Stimulated activated naive CD8-positive, alpha-beta T cell treated with anti-CD3 and anti-CD28 coated beads, Interleukin-15, amount 100 ng/mL, for 72 hours (primary cell): ENCODE results near the gene FAM193B.

Experiments
- ATAC-seq: fragments of 150-1000 bp; cut with Tn5 transposase; 2 replicates; pipeline ENCODE4 v1.10.0; 2021; ENCODE audit warnings: mild to moderate bottlenecking, moderate library complexity
- DNase-seq, 2 donors: peaks; one replicate each; pipeline ENCODE4 v3.0.0; 2021 to 2022
- H3K27ac Mint-ChIP-seq, 2 donors: one replicate each; pipeline ENCODE4 v1.8.0; 2022; ENCODE audit warnings: mild to moderate bottlenecking in 2 of 2, mixed read lengths in 2 of 2, moderate library complexity in 2 of 2
- H3K27me3 Mint-ChIP-seq: one replicate; pipeline ENCODE4 v1.8.0; 2022; ENCODE audit warnings: mixed read lengths
- H3K4me1 Mint-ChIP-seq: one replicate; pipeline ENCODE4 v1.8.0; 2022; ENCODE audit warnings: mild to moderate bottlenecking, mixed read lengths
- H3K4me3 Mint-ChIP-seq, 2 donors: one replicate each; pipeline ENCODE4 v1.8.0; 2022; ENCODE audit warnings: mild to moderate bottlenecking in 2 of 2, mixed read lengths in 2 of 2, moderate library complexity in 1 of 2
- H3K9me3 Mint-ChIP-seq, 2 donors: one replicate each; pipeline ENCODE4 v1.8.0; 2022; ENCODE audit warnings: mixed read lengths in 2 of 2

The FAM193B gene

DNA sequence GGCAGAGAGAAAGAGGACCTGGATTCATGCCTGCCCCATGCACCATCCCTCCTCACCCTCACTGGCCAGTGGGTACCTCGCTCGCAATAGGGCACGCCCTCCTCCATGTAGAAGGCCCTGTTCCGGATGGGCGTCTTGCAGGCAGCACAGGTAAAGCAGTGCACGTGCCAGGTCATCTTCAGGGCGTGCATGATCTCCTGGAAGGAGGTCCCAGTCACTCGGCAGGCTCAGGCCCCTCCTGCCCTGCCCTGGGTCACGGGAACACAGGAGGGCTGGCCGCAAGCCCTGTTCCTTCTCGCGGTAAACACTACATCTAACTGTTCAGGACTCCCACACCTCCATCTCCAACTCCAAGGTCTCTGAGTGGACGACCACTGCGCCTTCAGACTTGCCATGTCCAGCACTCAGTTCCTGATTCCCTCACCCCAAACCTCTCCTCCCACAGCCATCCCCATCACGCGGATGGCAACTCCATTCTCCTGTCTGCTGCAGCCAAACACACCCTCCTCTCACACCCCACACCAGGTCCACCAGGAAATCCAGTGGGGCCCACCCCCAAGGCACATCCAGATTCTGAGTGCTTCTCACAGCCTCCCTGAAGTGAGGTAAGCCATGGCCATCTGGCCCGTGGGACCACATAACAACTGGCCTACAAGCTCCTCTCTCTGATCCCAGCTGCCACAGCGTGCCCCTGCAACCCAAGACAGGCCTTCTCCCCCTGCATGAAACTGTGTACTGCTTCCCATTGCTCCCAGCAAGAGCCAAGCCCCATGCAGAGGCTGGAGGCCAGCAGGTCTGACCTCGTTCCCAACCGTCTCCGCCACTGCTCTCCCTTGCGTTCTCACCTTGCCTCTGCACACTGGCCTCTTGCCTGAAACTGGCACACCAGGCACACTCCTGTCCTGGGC lies 70.1 kb downstream of the FAM193B start:
- Mint-ChIP-seq H3K27ac (peak overlapping the region in 1 of 2 donors; percentile 39), H3K4me1 (peaks cover 10% of the 10 kb centered on the region), H3K27me3 (no peaks in the 10 kb centered on the region), H3K4me3 (no peak overlapping the region), H3K9me3 (no peaks in the 10 kb centered on the region)
- no peak for DNase-seq
- no peak for ATAC-seq

DNA sequence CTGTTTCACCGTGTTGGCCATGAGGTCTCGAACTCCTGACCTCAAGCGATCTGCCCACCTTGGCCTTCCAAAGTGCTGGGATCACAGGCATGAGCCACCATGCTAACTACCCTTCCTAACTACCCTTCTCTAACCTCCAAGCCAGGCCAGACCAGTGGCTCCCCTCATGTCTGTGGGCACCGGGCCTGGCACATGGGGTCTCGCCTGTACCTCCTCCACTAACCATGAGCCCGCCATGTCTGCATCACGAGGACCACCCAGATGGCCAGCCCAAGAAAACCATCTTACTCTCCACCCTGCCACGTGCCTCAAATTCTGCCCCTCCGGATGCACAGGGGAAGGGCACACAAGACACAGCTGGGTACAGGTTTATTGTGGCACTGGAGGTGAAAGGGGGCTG lies 71.3 kb downstream of the FAM193B start:
- no peak overlapping the region for H3K4me3 Mint-ChIP-seq
- ATAC-seq (no peak), DNase-seq (no peak)
- H3K4me1 Mint-ChIP-seq, result peaks cover 22% of the 10 kb centered on the region
- H3K27ac Mint-ChIP-seq, result peak overlapping the region; percentile 4 to 15
- no peaks in the 10 kb centered on the region for H3K9me3 Mint-ChIP-seq
- no peaks in the 10 kb centered on the region for H3K27me3 Mint-ChIP-seq

DNA sequence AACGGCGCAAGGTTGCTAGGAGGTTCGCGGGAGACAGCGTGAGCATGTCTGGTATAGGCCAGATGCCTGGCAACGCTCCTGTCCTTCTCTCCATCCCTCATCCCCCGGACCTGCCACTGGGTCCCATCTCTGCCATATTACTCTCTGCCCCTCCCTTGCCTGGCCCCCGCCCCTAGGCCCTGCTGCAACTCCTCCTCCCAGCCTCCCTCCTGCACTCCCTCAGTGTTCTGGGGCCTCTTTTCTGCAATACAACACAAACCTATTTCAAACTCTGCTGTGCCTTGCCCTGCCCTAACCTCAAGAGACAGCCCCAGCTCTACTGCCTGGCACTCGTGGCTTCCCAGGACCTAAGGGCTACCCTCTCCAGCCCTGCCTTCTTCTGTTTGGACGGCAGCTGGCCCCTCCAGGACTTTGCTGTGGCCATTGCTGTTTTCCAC lies 72.0 kb downstream of the FAM193B start:
- DNase-seq (no peak), ATAC-seq (no peak)
- no peak overlapping the region for H3K4me3 Mint-ChIP-seq

DNA sequence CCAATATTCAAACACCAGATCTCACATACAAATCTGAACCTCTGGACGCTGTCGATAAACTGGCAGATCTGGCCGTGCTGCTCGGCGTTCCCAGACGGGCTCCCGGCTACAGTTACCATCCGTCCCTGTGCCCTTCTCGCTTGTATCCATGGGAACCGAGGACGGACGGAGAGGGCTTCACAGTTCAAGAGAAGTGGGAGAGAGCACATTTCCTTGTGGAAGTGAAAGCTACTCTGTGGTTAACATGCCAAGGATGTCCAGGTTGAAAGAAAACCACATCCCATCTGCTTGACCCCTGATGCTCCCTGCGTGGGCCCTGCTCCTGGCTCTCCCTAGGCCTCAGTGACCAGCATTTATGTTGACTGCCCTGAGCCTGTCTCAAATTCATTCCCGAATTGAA lies 74.6 kb downstream of the FAM193B start:
- H3K27me3 Mint-ChIP-seq, result no peaks in the 10 kb centered on the region
- DNase-seq (no peak), ATAC-seq (no peak)
- no peaks in the 10 kb centered on the region for H3K9me3 Mint-ChIP-seq
- H3K4me3 Mint-ChIP-seq, result peak overlapping the region; percentile 33 to 76
- peaks cover 53% of the 10 kb centered on the region for H3K4me1 Mint-ChIP-seq
- H3K27ac Mint-ChIP-seq, result peak overlapping the region; percentile 99 to 100

More for the DNA sequence above, 72.0 kb downstream of the FAM193B start:
- H3K27ac Mint-ChIP-seq, result peak overlapping the region; percentile 40 to 79
- H3K9me3 Mint-ChIP-seq, result no peaks in the 10 kb centered on the region
- no peaks in the 10 kb centered on the region for H3K27me3 Mint-ChIP-seq
- H3K4me1 Mint-ChIP-seq, result peaks cover 29% of the 10 kb centered on the region

DNA sequence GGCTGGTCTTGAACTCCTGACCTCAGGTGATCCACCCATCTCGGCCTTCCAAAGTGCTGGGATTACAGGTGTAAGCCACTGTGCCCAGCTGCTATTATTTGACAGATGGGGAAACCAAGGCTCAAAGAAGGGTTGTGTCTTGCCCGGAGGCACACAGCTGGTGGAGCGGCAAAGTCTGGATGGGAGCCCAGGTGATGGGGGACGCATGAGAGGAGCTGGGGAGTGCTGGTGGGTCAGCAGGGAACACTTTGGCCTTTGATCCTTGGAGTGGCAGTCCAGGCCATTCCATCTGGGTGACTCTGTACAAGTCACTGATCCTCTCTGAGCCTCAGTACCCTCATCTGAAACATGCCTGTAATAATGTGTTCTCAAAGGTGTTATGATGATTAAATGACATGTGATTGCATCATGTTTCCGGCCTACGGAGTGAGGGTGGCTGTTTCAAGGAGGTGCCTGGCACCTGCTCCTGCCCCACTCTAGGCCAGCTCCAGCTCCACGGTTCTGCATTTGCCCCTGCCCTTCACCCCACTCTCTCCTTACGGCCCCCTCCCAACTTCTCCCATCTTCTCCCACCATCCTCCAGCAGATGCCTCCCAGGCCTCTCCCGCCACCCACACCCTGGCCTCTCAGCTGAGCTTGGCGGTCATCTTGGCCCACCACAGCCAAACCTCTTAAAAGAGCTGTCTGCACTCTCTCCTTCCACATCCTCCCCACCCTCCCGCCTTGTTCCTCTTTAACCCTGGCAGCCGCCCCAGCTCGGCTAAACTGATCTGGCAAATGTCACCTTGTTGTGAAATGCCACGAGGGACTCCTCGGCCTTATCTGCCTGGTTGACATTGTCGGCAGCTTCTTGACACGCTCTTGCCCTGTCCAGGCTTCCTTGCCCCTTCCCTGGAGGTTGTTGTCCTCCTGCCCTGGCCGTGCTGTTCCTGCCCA lies 75.4 kb downstream of the FAM193B start:
- peak overlapping the region; percentile 99 to 100 for H3K27ac Mint-ChIP-seq
- H3K27me3 Mint-ChIP-seq, result no peaks in the 10 kb centered on the region
- H3K4me3 Mint-ChIP-seq, result peak overlapping the region; percentile 67 to 76
- ATAC-seq, result peak; percentile 90
- peak; percentile 79 to 82 for DNase-seq
- no peaks in the 10 kb centered on the region for H3K9me3 Mint-ChIP-seq
- peaks cover 61% of the 10 kb centered on the region for H3K4me1 Mint-ChIP-seq

DNA sequence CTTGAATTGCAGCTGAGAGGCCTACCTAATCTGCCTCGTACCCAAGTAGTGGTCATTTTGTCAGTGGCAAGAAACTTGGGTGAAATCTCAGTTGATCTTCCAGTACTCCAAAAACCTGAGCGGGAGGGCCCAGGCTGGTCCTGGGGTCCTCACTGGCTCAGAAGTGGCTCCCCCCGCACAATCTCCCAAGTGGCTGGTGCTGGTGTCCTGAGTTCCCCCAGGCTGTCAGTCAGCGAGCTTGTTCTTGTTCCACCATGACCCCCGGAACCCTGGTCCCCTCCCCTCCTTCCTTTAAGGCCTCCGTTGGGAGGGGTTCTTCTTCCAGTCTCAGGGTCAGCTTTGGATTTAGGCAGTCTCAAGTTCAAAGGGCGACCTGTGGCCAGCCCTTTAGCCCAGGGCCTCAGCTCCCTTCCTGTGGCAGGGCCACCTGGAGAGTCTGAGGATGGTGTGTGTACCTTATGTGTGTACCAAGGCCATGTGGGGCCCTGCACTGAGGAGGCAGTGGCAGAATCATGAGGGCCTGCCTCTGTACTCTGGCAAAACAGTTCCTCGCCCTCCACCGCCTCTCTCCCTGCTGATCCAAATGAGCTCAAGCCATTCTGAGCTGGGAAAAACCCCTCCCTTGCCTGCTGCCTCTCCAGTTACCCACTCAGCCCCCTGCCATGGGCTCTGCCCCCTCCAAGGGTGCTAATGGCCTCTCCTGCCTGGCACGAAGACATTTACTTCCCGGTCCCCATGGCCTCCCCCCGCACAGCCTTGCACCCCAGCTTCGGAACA lies 76.5 kb downstream of the FAM193B start:
- DNase-seq, result no peak
- H3K27ac Mint-ChIP-seq, result peak overlapping the region; percentile 99 to 100
- no peaks in the 10 kb centered on the region for H3K27me3 Mint-ChIP-seq
- peaks cover 66% of the 10 kb centered on the region for H3K4me1 Mint-ChIP-seq
- no peak for ATAC-seq
- peak overlapping the region; percentile 67 to 76 for H3K4me3 Mint-ChIP-seq
- H3K9me3 Mint-ChIP-seq, result no peaks in the 10 kb centered on the region

DNA sequence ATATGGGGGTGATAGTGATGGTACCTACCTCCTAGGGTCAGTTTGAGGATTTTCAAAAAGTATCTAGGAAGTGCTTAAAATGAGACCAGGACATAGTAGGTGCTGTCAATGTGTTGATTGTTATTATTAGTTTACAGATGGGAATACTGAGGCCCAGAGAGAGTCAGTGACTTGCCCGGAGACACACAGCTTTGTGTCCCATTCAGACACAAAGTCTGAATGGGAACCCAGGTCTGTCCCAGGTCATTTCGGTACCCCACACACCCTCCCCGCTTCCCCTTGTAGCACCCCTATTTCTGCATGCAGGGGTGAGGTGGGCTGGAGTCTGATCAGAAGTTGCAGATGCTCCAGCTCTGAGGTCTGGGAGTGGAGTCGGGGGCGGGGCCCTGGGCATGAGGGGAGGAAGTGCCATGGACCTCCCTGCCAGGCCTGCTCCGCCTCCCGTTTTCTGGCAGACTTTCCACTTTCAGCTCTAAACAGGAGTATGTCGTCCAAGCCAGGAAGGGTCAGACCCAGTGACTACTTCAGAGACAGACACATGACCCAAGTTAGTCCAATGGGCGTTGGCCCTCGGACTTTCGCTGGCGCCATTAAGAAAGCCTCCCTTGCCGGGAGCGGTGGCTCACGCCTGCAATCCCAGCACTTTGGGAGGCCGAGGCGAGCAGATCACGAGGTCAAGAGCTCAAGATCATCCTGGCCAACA lies 77.7 kb downstream of the FAM193B start:
- Mint-ChIP-seq H3K9me3 (no peaks in the 10 kb centered on the region), H3K27ac (peak overlapping the region; percentile 59 to 99), H3K27me3 (no peaks in the 10 kb centered on the region), H3K4me1 (peaks cover 73% of the 10 kb centered on the region), H3K4me3 (peak overlapping the region; percentile 70 to 72)
- DNase-seq (no peak), ATAC-seq (no peak)

DNA sequence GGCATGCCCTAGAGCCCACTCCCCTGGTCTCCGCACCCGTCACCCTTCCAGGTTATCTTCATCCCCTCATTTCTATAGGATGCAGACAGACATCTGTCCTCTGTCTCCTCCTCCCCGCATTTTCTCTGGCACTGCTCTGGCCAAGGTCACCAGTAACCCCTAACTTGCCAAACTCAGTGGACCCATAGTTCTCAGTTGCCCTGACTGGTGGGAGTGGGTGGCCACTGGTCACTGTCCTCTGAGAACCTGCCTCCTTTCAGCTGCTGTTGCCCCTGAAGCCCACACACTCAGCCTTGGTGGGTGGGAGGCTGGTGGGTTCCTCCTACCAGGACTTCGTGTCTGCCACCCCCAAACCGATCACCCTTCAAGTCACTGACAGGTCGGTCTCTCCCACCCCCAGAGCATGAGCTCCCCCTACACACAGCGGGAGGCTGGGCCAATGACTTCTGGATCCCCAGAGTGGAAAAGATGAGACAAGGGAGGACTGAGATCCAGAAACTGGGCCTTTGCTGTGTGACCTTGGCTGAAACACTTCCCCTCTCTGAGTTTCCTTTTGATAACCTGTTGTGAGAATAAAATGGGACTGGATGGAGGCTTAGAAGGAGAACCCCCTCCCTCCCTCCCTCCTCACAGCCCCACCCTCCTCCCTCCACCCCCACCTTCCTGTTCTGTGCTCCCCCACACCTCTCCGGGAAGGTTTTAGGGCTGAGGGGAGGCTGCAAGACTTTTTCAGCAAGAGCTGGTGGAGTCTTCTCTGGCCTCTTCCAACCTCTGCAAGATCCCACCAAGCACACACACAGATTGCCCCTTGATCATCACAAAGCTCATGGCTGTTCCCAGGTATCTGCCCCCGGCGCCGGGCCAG lies 78.6 kb downstream of the FAM193B start:
- Mint-ChIP-seq H3K4me1 (peaks cover 81% of the 10 kb centered on the region), H3K27me3 (no peaks in the 10 kb centered on the region), H3K4me3 (peak overlapping the region; percentile 70 to 72), H3K9me3 (no peaks in the 10 kb centered on the region), H3K27ac (peak overlapping the region; percentile 84 to 95)
- ATAC-seq (no peak), DNase-seq (peak in 1 of 2 donors; percentile 31)

DNA sequence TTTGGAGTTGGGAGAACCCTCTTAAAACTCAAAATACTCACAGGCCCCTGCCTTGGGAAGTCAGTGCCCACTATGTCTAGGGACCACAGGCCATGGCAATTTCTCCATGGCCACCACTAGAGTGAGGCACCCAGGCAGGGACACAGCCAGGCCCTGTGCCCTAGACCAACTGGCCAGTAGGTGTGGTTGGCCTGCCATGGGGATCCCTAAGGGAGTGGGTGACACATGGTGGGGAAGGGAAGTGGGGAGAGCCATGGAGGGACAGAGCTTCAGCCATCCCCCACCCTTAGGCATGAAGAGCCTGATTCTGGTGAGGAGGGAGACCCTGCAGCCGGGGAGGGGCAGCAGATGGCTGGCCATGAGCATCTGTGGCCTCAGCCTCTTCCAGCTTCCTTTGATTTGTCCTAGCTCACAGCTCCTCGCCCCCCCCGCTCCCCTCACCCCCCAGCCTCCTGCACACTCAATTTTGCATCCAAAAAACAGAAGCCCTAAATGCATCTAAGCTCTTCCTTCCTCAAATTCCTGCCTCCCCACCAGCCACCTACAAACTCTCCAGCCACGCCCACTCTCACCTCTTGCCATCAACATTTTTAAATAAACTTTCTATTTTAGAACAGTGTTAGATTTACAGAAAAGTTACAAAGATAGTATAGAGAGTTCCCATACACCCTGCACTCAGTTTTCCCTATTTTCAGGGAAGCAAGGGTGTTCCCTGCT lies 79.4 kb downstream of the FAM193B start:
- Mint-ChIP-seq H3K4me1 (peaks cover 87% of the 10 kb centered on the region), H3K4me3 (peak overlapping the region; percentile 68 to 89), H3K27ac (peak overlapping the region; percentile 71 to 84), H3K27me3 (no peaks in the 10 kb centered on the region), H3K9me3 (no peaks in the 10 kb centered on the region)
- DNase-seq, result no peak
- no peak for ATAC-seq

DNA sequence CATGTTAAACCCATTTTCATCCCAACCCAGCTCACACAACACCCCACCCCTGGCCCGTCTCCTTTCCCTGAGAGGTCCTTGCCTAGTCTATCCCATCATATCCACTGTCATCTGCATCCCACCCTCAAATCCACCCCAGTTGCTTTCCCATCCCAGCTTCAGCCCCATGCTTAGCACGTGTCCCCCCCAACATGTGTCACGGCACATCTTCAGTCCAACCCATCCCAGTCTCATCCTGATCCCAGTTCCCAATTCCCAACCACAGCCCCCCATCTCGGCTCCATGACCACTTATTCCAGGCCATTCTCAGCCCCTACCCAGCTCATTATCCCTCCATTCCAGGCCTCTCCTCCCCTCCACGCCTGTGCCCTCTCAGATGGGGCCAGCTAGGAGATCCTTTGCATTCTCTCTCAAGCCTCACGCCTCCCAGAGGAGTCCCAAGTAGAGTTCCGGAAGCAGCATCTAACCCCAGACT lies 80.3 kb downstream of the FAM193B start:
- Mint-ChIP-seq H3K27me3 (no peaks in the 10 kb centered on the region), H3K4me3 (peak overlapping the region; percentile 68 to 89), H3K4me1 (peaks cover 87% of the 10 kb centered on the region), H3K9me3 (no peaks in the 10 kb centered on the region), H3K27ac (peak overlapping the region; percentile 88)
- ATAC-seq (no peak), DNase-seq (no peak)

DNA sequence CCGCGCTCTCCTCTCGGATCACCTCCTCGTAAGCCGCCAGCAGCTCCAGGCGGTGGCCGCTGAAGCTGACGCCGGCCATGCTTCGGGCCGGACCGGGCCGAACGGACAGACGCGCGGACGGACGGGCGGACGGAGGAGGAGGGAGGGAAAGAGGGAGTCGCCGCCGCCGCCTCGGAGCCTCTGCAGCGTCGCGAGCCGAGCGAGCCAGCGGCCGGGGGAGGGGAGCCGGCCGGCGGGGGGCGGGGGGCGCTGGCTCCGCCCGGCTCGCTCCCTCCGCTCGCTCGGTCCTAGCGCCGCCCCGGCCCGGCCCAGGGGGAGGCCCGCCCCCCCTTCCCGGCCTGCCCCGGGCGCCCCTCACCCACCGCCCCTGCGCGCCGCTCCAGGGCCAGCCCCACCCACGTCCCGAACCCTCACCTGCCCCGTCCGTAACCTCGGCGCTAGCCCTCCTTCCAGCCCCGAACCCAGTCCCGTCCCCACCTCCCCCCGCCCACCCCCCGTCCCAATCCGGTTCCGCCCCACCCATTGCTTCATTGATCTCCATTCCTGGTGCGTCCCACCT lies 80.8 kb downstream of the FAM193B start, which contains the start of gene DBN1:
DBN1 (minus strand) TSS at position 192 of the 559 bp plus-strand sequence; CDS start at position 79, 113 bp downstream.
- no peaks in the 10 kb centered on the region for H3K9me3 Mint-ChIP-seq
- ATAC-seq (peak; percentile 44), DNase-seq (peak; percentile 32 to 43)
- peak within 1 kb of the TSS; percentile 88 to 92 for H3K4me3 Mint-ChIP-seq
- no peaks in the 10 kb centered on the region for H3K27me3 Mint-ChIP-seq
- H3K27ac Mint-ChIP-seq, result peak within 1 kb of the TSS; percentile 88 to 92
- peaks cover 87% of the 10 kb centered on the region for H3K4me1 Mint-ChIP-seq

DNA sequence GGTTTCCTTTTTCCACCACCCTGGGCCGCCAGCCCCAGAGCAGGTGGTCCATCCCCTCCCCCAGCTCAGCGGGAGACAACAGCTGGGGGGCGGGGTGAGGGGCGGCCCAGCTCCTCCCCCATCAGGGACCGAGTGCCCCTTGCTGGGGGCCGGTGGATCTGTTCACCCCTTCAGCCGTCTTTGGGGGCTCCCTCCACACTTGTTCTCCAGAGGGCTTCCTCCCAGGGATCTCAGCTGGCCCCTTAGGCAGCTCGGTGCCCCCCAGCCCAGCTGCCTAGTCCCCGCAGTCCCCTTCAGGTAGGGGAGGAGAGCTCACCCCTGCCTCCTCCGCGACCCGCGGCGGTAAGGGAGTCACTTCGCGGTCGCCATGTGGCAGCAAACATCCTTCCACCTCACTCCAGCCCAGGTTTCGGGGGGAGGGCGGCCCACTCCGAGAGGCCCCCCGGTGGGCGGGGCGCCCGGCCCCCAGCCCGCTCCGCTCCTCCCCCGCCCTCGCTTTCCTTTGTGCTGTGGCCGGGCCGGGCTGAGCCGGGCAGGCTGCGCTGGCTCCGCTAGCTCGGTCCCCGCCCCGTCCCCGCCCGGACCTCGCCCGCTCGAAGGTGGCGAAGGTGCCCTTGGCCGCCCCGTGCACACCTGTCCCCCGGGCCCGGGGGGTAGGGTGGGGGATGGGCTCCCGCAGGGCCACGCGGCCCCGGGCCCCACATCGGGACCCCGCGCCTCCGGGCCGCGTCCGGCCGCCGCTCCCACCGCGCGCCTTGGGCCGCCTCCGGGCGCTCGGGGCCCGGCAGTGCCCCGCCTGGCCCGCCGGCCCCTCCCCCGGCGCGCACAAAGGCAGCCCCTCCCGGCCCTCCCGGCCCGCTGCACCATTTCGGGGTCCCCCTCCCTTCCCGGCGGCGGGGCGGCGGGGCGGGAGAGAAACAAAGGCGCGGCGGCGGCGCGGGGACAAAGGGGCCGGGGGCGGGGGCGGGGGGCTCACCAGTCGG lies 81.6 kb downstream of the FAM193B start:
- H3K9me3 Mint-ChIP-seq, result no peaks in the 10 kb centered on the region
- H3K27ac Mint-ChIP-seq, result peak overlapping the region; percentile 78 to 92
- DNase-seq (peak; percentile 85 to 92), ATAC-seq (peak; percentile 78)
- H3K27me3 Mint-ChIP-seq, result no peaks in the 10 kb centered on the region
- peaks cover 82% of the 10 kb centered on the region for H3K4me1 Mint-ChIP-seq
- peak overlapping the region; percentile 88 to 92 for H3K4me3 Mint-ChIP-seq
